Esophagus muscularis mucosa (tissue), 3 donors: ENCODE data around the gene MRTFA.

Experiments
- CTCF ChIP-seq, 3 experiments: fragments of 200-600 bp in 2 of 3; fragments of 450-650 bp in 1 of 3; sonication (generic) in 2 of 3; IDR thresholded peaks; one replicate each; pipeline ENCODE4 v1.5.1; 2017 to 2019; ENCODE audit warnings: antibody characterized with exemption in 3 of 3, mild to moderate bottlenecking in 2 of 3, moderate library complexity in 1 of 3
- POLR2AphosphoS5 ChIP-seq, 2 donors: sonication (generic); formaldehyde crosslinking; IDR thresholded peaks; one replicate each; pipeline ENCODE4 v1.6.1; 2017; ENCODE audit warnings: antibody characterized with exemption in 2 of 2

- TF ChIP-seq CTCF (IDR thresholded peaks at IDR 0.05) (no peak), POLR2AphosphoS5 (IDR thresholded peaks at IDR 0.05) (no peak)
These were observed 230.2 kb downstream of the MRTFA start for GRCh38 chr22:40406063-40406890.
